ENCODE results near the gene CCDC18.
"Not testable (repeated sequence)": the region's sequence is repeated elsewhere in the genome, so short reads cannot be mapped to it uniquely, and the experiment has no call there.

Gene CCDC18

DNA sequence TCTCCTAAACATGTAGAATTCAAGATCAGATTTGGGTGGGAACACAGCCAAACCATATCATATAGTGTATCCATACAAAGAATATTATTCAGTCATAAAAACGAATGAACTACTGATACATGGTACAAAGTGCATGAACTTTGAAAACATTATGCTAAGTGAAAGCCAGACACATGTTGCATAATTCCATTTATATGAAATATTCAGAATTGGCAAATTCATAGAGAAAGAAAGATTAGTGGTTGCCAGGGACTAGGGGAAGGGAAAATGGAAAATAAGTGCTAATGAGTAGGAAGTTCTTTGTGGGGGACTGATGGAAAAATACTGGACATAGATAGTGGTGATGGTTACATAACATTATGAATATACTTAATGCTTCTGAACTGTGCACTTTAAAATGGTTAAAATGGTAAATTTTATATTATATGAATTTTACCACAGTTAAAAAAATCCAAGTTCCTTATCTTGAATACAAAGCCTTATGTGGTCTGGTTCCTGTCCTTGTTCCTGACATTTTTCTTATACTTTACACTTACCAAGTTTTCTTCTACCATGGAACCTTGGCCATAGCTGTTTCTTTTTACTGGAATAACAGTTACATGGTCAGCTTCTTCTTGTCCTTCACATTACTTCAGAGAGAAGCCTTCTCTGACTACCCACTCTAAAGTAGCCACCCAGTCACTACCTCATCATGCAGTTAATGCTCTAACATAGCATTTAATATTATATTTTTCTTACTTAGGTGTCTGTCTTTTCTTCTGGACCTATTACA, 64.0 kb downstream of the CCDC18 start:
- DNase-seq: no peak

DNA sequence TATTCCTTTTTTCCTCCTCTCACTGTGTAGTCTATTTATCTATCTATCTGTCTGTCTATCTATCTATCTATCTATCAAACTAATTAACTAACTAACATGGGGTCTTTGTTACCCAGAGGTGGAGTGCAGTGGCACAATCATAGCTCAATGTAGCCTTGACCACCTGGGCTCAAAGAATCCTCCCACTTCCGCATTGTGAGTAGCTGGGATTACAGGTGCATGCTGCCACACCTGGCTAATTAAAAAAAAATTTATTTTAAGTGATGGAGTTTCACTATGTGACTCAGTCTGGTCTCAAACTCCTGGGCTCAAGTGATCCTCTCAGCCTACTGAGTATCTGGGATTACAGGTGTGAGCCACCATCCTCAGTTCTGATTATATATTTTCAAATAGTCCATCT, 71.4 kb downstream of the CCDC18 start:
- no peak for DNase-seq

DNA sequence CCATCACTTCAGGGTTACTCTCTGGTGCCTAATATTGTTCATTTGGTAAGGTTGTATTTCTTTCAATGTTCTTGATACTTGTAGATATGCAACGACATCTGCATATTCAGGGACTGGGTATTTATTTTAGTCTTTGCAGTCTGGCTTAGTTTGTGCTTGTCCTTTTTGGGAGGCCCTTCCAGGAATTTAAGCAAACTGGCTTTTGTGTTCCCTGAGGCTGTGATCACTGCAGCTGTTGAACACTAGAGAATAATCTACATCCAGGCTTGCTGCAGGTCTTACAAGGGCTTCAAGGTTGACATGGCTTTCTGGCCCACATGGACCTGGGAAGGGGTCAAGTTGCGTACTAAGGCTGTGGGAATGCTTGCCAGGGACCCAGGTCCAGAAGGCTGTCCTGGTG, 72.1 kb downstream of the CCDC18 start:
- DNase-seq: no peak

DNA sequence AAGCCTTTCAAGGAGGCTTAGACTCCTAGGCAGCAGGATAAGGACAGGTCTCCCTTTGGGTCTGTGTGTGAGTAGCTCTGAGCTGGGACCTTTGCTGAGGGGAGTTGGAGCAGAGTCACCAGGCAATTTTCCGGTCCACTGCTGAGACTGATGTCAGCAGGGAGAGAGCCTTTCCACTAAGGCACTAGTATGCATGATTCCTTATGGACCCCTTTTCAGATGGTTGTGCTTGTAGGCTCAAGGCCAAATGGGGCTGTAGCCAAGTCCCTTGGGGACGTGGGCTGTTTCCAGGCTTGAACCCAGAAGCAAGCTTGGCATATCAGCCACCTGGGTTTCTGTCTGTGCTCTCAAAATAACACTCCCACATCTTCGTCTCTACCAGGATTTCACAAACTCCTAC, 73.0 kb downstream of the CCDC18 start:
- DNase-seq: no peak

DNA sequence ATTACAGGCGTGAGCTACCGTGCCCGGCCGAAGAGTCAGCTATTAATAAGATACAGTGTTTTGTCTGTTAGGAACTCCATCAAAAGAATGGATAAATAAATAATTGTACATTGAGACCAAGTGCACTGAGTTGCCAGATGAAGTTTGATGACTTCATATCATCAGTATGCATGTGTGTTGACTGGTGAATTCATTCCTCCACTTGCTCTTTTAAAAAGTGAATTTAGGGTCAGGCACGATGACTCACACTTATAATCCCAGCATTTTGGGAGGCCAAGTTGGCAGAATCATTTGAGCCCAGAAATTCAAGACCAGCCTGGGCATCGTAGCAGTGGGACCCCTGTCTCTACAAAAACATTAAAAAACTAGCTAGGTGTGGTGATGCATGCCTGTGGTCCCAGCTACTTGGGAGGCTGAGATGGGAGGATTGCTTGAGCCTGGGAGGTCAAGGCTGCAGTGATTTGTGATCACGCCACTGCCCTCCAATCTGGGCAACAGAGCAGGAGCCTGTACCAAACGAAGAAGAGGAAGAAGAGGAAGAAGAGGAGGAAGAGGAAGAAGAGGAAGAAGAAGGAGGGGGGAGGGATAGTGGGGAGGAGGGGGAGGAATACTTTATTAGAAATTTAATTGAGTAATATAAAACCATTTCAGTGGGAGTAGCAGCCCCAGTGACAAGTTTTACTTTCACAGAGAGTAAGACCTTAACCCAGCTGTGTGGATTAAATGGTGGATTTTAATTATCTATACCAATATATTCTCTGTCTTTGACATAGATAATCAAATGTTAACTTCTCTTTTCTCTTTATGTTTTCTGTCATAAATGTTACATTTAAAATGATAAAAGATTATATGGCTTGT, 74.9 kb downstream of the CCDC18 start:
- DNase-seq: no peak

DNA sequence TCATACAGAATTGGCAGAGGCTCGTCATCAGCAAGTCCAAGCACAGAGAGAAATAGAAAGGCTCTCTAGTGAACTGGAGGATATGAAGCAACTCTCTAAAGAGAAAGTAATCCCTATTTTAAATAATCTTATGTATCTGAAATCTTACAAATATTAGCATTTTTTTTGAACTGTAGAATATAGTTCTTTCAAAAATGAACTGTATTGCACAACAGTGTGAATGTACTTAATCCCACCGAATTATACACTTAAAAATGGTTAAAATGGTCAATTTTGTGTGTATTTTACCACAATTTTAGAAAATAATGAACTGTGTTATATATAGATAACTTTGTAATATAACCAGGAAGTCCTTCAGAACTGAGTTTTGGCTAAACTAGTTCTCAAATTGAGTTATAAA, 75.9 kb downstream of the CCDC18 start:
- DNase-seq: no peak

DNA sequence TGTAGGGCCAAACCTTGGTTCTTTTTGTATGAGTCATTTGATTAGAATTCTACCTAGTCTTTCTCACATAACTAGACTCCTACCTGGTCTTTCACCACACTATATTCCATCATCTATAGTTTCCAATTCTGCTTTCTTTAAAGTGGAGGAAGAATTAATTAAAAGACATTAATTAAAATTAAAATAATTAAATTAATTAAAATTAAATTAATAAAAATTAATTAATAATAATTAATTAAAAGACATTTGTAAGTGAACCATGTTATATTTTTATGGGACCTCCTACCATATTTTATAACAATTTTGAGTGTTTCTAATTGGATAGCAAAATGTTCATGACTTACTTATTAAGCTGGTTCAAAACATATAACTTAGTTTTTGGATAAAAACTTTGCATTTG, 77.4 kb downstream of the CCDC18 start:
- no peak for DNase-seq

DNA sequence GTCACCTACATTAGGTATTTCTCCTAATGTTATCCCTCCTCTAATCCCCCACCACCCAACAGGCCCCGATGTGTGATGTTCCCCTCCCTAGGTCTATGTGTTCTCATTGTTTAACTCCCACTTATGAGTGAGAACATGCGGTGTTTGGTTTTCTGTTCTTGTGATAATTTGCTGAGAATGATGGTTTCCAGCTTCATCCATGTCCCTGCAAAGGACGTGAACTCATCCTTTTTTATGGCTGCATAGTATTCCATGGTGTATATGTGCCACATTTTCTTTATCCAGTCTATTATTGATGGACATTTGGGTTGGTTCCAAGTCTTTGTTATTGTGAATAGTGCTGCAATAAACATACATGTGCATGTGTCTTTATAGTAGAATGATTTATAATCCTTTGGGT, 80.2 kb downstream of the CCDC18 start:
- not testable (repeated sequence) for DNase-seq

DNA sequence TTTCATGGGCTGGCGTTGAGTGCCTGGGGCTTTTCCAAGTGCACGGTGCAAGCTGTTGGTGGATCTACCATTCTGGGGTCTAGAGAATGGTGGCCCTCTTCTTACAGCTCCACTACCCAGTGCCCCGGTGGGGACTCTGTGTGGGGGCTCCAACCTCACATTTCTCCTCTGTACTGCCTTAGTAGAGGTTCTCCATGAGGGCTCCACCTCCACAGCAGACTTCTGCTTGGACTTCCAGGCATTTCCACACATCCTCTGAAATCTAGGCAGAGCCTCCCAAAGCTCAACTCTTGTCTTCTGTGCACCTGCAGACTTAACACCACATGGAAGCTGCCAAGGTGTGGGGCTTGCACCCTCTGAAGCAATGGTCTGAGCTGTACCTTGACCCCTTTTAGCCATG, 82.1 kb downstream of the CCDC18 start:
- DNase-seq: no peak

DNA sequence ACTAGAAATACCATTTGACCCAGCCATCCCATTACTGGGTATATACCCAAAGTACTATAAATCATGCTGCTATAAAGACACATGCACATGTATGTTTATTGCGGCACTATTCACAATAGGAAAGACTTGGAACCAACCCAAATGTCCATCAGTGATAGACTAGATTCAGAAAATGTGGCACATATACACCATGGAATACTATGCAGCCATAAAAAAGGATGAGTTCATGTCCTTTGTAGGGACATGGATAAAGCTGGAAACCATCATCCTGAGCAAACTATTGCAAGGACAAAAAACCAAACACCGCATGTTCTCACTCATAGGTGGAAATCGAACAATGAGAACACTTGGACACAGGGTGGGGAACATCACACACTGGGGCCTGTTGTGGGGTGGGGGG, 88.4 kb downstream of the CCDC18 start:
- DNase-seq: not testable (repeated sequence)

DNA sequence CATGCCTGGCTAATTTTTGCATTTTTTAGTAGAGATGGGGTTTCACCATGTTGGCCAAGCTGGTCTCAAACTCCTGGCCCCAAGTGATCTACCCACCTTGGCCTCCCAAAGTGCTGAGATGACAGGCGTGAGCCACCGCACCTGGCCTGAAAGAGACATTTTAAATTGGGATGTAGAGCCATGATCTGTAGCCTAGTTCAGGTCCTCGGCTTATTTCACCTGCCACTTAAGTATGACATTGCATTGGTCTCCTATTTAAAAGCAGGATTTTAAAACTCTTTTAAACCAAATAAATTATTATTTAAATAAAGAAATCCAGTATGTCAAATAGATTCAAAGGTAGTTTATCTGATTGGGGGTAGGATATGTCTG, 94.7 kb downstream of the CCDC18 start:
- not testable (repeated sequence) for DNase-seq

DNA sequence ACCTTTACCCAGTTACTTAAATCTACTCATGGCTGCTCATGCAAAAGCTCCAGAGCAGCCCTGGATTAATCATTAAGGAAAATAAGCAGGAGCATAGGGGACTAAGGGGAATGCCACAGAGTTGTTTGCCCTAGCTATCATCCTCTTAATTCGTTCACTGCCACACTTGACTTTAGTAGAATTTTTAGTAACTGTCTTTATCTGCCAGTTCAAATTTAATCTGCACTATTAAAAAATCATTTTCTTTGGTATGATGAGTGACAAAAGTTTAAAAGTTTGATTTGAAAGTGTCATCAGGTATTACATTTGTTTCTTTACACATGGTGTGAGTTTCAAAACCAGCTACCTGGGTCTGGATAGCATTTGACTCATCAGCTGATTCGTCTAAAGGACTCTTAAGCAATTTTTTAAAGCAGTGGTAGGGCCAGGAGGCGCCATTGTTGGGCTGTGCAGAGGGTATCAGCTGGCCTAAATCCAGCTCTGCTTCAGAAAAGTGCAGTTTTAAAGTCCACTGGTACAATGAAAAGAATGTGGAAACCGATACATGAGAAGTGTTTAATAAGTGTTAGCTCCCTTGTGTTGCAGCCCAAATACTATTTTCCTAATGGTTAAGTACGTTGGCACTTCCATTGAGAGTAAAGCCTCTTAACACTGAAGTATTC, 95.2 kb downstream of the CCDC18 start:
- no peak for DNase-seq

DNA sequence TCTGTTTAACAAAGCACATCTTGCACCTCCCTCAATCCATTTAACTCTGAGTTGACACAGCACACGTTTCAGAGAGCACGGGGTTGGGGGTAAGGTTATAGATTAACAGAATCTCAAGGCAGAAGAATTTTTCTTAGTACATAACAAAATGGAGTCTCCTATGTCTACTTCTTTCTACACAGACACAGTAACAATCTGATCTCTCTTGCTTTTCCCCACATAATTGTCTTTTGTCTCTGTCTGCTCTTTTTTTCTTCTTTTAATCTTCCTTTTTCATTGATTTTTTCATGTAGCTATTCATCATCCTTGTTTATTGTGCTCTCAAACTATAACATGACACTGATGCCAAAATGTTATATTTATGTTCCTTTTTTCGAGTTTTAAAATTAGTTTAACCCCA, 97.0 kb downstream of the CCDC18 start:
- DNase-seq: not testable (repeated sequence)

DNA sequence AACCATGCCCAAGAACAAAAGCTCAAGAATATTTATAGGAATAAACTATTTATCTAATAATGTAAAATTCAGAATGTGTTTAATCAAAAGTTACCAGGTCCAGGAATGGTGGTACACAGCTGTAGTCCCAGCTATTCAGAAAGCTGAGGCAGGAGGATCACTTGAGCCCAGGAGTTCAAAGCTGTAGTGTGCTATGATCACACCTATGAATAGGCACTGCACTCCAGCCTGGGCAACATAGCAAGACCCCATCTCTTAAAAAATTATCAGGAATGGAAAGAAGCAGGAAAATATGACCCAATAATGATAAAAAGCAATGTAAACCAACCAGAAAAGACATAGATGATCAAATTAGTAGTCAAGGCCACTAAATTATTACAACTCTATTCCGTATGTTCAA, 103.0 kb downstream of the CCDC18 start:
- DNase-seq: no peak

DNA sequence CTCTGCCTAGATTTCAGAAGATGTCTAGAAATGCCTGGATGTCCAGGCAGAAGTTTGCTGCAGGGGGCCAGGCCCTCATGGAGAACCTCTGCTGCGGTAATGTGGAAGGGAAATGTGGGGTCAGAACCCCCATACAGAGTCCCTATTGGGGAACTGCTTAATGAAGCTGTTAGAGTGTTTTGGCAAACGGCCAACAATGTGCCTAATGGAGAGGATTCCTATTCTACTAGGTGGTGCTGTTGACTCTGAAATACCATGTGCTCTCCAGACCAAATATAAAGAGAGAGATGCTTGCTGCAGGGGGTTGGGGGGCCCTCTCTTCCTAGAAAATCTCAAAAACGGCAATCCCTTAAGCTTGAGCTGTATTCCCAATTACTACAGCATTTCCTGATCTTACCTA, 108.0 kb downstream of the CCDC18 start:
- no peak for DNase-seq

DNA sequence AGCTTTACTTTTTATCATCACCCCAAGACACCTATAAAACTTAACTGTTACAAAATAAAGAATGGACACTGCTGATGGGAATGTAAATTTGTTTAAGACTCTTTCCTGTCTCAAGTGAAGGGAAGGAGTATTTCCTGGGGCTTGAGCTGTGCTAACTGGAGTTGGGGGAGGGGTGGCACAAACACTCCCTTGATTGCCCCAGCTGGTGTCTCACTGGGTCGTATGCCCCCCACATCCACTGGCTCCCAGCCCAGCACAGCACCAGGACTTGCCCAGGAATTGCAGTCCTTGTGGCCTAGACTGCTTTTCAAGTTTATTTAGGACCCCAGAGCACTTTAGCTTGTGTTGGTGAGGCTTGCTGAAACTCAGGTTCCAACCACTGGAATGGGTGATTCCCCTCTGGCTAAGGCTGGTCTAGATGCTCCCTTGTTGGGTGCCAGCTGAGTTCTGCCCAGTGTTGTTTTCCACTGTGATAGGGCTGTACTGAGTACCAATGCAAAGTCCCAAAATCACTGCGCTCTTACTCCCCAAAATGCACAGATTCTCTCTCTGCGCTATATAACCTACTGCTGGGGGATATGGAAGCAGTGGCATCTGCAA, 116.1 kb downstream of the CCDC18 start:
- no peak for DNase-seq

DNA sequence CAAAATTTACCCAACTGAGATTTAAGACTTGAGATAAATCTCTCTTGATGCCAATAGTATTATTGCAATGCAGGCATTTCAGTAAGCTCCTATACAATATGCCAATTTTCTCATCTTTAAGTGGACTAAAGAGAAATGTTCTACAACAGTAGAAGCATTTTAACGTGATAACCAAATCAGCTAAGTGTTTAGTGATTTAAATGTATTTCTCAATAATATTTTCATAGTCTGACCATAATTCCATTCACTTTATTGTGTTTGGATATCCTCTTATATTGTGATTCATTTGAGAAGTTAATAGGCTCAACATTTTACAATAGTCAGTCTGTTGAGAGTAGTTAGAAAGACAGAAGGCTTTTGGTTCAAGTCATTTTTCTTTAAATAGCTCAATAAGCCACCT, 120.6 kb downstream of the CCDC18 start:
- DNase-seq: no peak

DNA sequence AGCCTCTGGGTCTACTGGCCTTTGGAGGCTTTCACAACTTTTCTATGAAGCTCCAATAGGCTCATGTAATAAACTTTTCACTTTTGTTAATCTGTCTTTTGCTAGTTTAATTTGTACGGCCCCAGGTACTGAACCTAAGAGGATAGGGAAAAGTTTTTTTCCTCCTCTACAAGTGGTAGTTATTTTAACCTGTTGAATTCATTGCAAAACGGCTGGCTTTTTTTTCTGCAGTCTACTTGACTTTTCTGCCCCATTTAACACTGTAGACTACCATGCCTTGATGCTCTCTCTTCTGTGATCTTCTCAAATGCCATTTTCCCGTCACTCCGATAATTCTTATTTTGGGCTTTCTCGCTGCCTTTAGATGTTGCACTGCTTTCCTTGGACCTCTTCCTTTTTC, 121.6 kb downstream of the CCDC18 start:
- no peak for DNase-seq

DNA sequence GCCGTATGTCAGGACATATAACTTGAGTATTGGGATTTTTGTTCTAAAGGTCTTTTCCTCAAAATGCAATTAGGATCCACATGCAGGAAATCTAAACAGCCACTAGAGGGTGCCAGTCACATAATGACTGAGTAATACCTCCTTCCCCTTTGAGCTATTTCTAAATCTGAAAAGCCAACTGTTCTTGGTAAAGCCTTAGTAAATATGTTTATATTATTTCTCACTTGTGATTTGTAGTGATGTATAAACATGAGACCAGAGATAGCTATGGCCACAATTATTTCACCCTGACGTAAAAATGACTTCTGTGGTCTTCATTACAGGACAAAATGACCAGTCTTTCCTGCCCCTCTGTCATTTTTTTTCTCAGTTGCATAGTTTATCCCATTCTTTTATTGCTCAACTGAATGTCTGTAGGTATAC, 124.2 kb downstream of the CCDC18 start:
- DNase-seq: no peak

DNA sequence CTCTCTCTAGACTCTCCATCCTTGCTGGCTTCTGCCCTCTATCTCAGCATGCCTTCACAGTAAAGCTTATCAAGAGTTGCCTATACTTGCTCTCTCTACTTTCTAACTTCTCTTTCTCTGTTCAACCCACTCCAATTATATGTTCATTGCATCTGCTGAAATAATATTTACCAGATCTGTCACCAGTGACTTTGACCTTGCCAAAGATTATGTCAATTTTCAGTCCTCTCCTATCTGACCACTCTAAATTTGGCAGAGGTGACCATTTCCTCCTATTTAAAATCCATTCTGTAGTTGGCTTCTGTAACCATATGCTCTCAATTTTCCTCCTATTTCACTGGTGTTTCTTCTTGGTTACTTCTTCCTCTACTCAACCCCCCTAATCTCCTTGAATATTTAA, 126.4 kb downstream of the CCDC18 start:
- no peak for DNase-seq

DNA sequence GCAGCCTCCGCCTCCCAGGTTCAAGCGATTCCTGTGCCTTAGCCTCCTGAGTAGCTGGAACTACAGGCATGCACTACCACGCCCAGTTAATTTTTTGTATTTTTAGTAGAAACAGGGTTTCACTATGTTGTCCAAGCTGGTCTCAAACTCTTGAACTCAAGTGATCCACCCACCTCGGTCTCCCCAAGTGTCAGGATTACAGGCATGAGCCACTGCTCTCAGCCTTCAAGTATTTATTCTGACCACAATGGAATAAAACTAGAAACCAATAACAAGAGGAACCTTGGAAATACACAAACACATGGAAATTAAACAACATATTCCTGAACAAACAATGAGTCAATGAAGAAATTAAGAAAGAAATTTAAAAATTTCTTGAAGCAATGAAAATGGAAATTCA, 132.5 kb downstream of the CCDC18 start:
- DNase-seq: no peak

DNA sequence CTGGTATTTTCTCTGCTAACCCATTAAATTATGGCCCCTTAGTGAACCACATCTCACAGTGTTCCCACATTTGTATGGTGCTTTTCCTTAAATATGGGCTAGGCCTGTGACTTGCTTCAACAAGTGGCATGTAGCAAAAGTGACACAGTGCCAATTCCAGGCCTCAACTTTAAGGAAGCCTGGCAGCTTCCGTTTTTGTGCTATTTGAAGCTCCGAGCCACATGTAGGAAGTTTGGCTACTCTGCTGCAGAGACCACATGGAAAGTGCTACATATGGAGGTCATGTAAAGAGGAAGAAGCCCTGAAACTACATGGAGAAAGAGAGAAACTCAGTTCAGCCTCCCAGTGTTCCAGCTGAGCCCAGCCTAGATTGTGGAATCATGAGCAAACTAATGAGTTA, 136.7 kb downstream of the CCDC18 start:
- no peak for DNase-seq

DNA sequence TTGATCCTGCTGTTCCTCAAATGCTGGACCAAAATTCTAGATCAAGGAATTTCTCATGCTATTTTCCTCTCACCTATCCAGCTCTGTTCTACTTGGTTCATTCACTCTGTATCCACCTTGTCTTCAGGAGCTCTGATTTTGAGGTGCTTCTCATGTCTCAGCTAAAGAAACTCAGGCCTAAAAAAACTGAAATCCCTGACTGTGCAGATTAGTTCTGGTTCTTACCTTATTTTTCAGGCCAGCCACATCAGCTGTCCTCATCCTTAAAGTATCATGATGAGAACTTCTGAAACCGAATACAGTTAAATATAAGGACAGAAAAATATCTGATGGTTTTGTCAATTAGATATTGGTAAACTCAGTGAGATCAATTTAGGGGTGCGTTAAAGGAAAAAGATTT, 137.4 kb downstream of the CCDC18 start:
- DNase-seq: no peak

DNA sequence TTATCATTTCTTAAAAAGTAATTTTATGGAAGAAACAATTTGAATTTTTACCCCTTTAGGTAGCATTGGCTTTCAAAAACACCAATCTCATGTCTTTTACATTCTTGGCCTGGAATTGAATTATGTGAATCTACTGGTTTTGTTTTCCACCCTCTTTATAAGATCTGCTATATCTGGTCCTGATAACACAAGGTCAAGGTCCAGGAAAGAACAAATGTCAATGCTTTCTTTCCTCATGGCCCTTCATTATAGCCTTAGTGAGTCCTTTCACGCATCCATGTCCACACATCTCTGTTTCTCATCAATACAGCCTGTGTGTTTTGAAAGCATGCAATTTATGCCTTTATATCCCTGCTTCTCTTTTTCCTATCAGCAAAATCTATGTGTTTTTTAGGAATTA, 141.2 kb downstream of the CCDC18 start:
- no peak for DNase-seq

All from activated effector memory CD4-positive, alpha-beta T cell treated with Interleukin-2 at 50 U/mL for 16 hours (primary cell).